ENCODE data around the gene KLF1. TPM values are rescaled to one million over a fixed set of nuclear protein-coding genes. Genes with fewer than 3 reads are reported as not detected.
A peak's percentile ranks its signal among the peaks of the same experiment; 100 is the strongest.

Gene KLF1
- total and polyA plus RNA-seq, 2 of the 8 experiments (the other 6 are each of a cell fraction or from before 2014, with no cell fraction given): 0.84 to 0.91 TPM

DNA sequence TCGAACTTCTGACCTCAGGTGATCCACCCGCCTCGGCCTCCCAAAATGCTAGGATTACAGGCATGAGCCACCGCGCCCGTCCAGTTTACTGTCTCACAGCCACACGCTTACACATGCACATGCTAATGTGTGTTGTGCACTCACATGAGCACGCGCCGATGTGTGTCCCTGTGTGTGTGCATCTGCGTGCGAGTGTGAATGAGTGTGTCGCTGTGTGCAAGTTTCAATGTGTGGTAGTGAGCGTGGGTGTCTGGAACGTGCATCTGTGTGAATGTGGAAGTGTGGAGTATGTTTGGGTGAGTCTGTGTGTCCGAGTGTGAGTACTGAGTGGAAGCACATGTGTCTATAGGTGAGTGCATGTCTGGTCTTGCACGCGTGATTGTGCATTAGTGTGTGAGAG, 44.5 kb downstream of the KLF1 start:
- no peak overlapping the region; a peak in 1 of 7 replicates for H3K9ac ChIP-seq (replicated peaks in 1 of 4; ENCODE audit: extremely low read depth in 1 of 4, low read depth in 3 of 4, low read length in 3 of 4)
- H2BK120ac ChIP-seq (replicated peaks; ENCODE audit: low read depth, low read length): no peak overlapping the region
- peaks cover 15% of the 10 kb centered on the region for H3K23me2 ChIP-seq (ENCODE audit: low read depth, low read length)
- no peak overlapping the region for H3K4me3 ChIP-seq (ENCODE audit: extremely low read depth in 1 of 4, insufficient read depth in 2 of 4, low read depth in 3 of 4, low read length in 4 of 4)
- peaks cover 0 to 9% of the 10 kb centered on the region in 2 experiments; a peak in 2 of 4 replicates for H3K79me2 ChIP-seq (ENCODE audit: control insufficient read depth in 1 of 2, insufficient read depth in 2 of 2, low read length in 2 of 2)
- H3K14ac ChIP-seq (ENCODE audit: insufficient read length): no peak overlapping the region
- TF ChIP-seq HDAC6 (IDR thresholded peaks at IDR 0.05; ENCODE audit: low read depth, low read length) (no peak), MAFK (IDR thresholded peaks at IDR 0.05; ENCODE audit: low read depth, low read length) (no peak), CHD1 (IDR thresholded peaks at IDR 0.05; ENCODE audit: low read depth, low read length) (no peak), BRCA1 (IDR thresholded peaks at IDR 0.05; ENCODE audit: low read depth, low read length) (no peak), SIN3A (conservative IDR thresholded peaks at IDR 0.05 in 1 of 2, IDR thresholded peaks at IDR 0.05 in 1 of 2; ENCODE audit: low read depth in 1 of 2, low read length in 2 of 2) (no peak), TEAD4 (IDR thresholded peaks at IDR 0.05; ENCODE audit: low read depth, low read length) (no peak), SP2 (IDR thresholded peaks at IDR 0.05; ENCODE audit: low read length) (no peak), ZNF274 (IDR thresholded peaks at IDR 0.05; ENCODE audit: borderline replicate concordance, extremely low read depth, low read length) (no peak), RBBP5 (IDR thresholded peaks at IDR 0.05; ENCODE audit: borderline replicate concordance, low read depth, low read length) (no peak), RNF2 (IDR thresholded peaks at IDR 0.05; ENCODE audit: borderline replicate concordance, low read depth, low read length, missing control alignments, poor library complexity, severe bottlenecking) (no peak), TAF1 (IDR thresholded peaks at IDR 0.05; ENCODE audit: low read depth, low read length) (no peak), EZH2 (IDR thresholded peaks at IDR 0.05; ENCODE audit: low read depth, low read length, severe bottlenecking) (no peak), SRF (IDR thresholded peaks at IDR 0.05; ENCODE audit: low read depth, low read length) (no peak), TBP (IDR thresholded peaks at IDR 0.05; ENCODE audit: low read depth, low read length) (no peak)
- no peak overlapping the region for H2AK5ac ChIP-seq (ENCODE audit: low read depth, low read length)
- no peak overlapping the region; the same call in 1 of the 2 replicates for H4K8ac ChIP-seq (ENCODE audit: extremely low read depth, insufficient read depth, low read length)
- 0 out of 2 replicates have a peak overlapping the region, but pooled peaks have one; percentile 1 for H2BK15ac ChIP-seq (ENCODE audit: low read length)
- POLR2A ChIA-PET (ENCODE audit: partially characterized antibody): no interaction called here
- no peaks in the 10 kb centered on the region for H3K9me3 ChIP-seq (ENCODE audit: insufficient read depth in 2 of 2, low read depth in 1 of 2, low read length in 1 of 2)
- no peaks in the 10 kb centered on the region; a peak in 1 of 7 replicates for H3K27me3 ChIP-seq (replicated peaks in 1 of 4; ENCODE audit: control insufficient read depth in 3 of 4, extremely low read depth in 1 of 4, insufficient read depth in 3 of 4, low read length in 3 of 4)
- H2AFZ ChIP-seq (ENCODE audit: low read length): no peak overlapping the region
- no peak overlapping the region for H3K4ac ChIP-seq (replicated peaks; ENCODE audit: insufficient read length, low read depth, low read length)
- H2BK5ac ChIP-seq (ENCODE audit: low read depth, low read length): peak overlapping the region; percentile 9
- CTCF ChIA-PET (ENCODE audit: partially characterized antibody): interaction anchor here (1.4 kb wide), 1 partner anchor 17 kb away, joined by 3 read pairs; no protein-coding TSS in a partner anchor
- H3K27ac ChIP-seq (ENCODE audit: low read depth, low read length): no peak overlapping the region
- no peak overlapping the region; a peak in 1 of 4 replicates for H3K4me2 ChIP-seq (ENCODE audit: insufficient read depth in 1 of 2, low read depth in 2 of 2, low read length in 2 of 2)
- H4K20me1 ChIP-seq (replicated peaks in 1 of 2; ENCODE audit: control insufficient read depth in 1 of 2, insufficient read depth in 2 of 2, low read length in 2 of 2): peaks cover 8 to 21% of the 10 kb centered on the region in 2 experiments
- no peak overlapping the region for H3K18ac ChIP-seq (ENCODE audit: extremely low read depth, low read length)
- H2BK12ac ChIP-seq (ENCODE audit: low read depth, low read length): 0 out of 2 replicates have a peak overlapping the region, but pooled peaks have one; percentile 6
- no peak overlapping the region for H3K56ac ChIP-seq (replicated peaks; ENCODE audit: insufficient read length, low read depth, low read length)
- DNase-seq (ENCODE audit: low read depth in 1 of 2, low spot score in 2 of 2) (no peak), FAIRE-seq (no peak)
- H3K79me1 ChIP-seq (ENCODE audit: low read depth, low read length): peaks cover 11% of the 10 kb centered on the region
- no peak overlapping the region for H2BK20ac ChIP-seq (ENCODE audit: low read length)
- peaks cover 6 to 31% (median 10%) of the 10 kb centered on the region in 4 experiments for H3K4me1 ChIP-seq (replicated peaks in 1 of 4; ENCODE audit: control insufficient read depth in 3 of 4, insufficient read depth in 4 of 4, low read length in 3 of 4)
- H3K36me3 ChIP-seq (ENCODE audit: control insufficient read depth in 2 of 4, insufficient read depth in 4 of 4, low read length in 3 of 4): peaks cover 0 to 3% (median 0%) of the 10 kb centered on the region in 4 experiments; a peak in 1 of 8 replicates
- no peak overlapping the region for H4K91ac ChIP-seq (replicated peaks; ENCODE audit: insufficient read length, low read length)
- 96% methylated on average over 17 of the region's 18 CpGs; no CpG with 5 or more reads in 1 of the 2 experiments for WGBS, 2 experiments (ENCODE audit: extremely low coverage in 1 of 2, insufficient coverage in 1 of 2, insufficient read length in 1 of 2, insufficient replicate concordance in 2 of 2, low coverage in 1 of 2, low lambda C conversion rate in 2 of 2, missing lambda C conversion rate in 1 of 2)
- no peak overlapping the region for H4K5ac ChIP-seq (ENCODE audit: insufficient read length, low read depth, low read length)
- H3K23ac ChIP-seq (ENCODE audit: insufficient read length): no peak overlapping the region

Data from H1 (cell line).